GM19239 (cell line): Measurements from ENCODE around the gene DHX16.

Experiments
- DNase-seq: peaks from one replicate; pipeline ENCODE4 v3.0.0; 2011; ENCODE audit warnings: low spot score; ENCODE audit not compliant: insufficient read length
- FAIRE-seq: peaks from 2 replicates; lab custom pipeline; 2011; peaks lifted over from hg19 to GRCh38; lab: Jason Lieb, UNC

Gene DHX16

GRCh38 chr6:30643656-30644055 lies 29.1 kb downstream of the DHX16 start:
- DNase-seq (no peak), FAIRE-seq (no peak)

- DNase-seq = no peak
- FAIRE-seq = no peak
Observed at GRCh38 chr6:30641048-30641447, 31.8 kb downstream of the DHX16 start.

GRCh38 chr6:30640481-30640880 lies 32.3 kb downstream of the DHX16 start:
- DNase-seq (no peak), FAIRE-seq (no peak)

GRCh38 chr6:30635834-30636233 lies 37.0 kb downstream of the DHX16 start:
- FAIRE-seq = no peak
- DNase-seq = no peak

GRCh38 chr6:30626484-30627366 lies 46.1 kb downstream of the DHX16 start, which contains the start of gene ATAT1:
TSS of gene ATAT1 (plus strand) at chr6:30626874.
- DNase-seq (peak; percentile 82), FAIRE-seq (peak; percentile 91)

GRCh38 chr6:30625511-30625910 lies 47.3 kb downstream of the DHX16 start:
- FAIRE-seq (no peak), DNase-seq (no peak)

- FAIRE-seq (no peak), DNase-seq (no peak)
Observed at GRCh38 chr6:30619561-30619960, 53.2 kb downstream of the DHX16 start.

- DNase-seq = no peak
- no peak for FAIRE-seq
Observed at GRCh38 chr6:30618270-30618797, 54.5 kb downstream of the DHX16 start.

GRCh38 chr6:30617565-30618269 lies 55.1 kb downstream of the DHX16 start, which contains the start of gene MRPS18B:
TSS of gene MRPS18B (plus strand) at chr6:30617840. CDS start at chr6:30617866, 26 bp downstream.
- FAIRE-seq (peak; percentile 98), DNase-seq (peak; percentile 59)

GRCh38 chr6:30616811-30617564 lies 55.8 kb downstream of the DHX16 start, which contains the start of gene PPP1R10:
TSS of gene PPP1R10 (minus strand) at chr6:30617243. CDS start at chr6:30609944, 7,299 bp downstream.
- no peak for FAIRE-seq
- peak; percentile 52 for DNase-seq

GRCh38 chr6:30615958-30616810 lies 56.6 kb downstream of the DHX16 start:
- peak; percentile 33 for FAIRE-seq
- no peak for DNase-seq

GRCh38 chr6:30615219-30615957 lies 57.4 kb downstream of the DHX16 start:
- no peak for DNase-seq
- FAIRE-seq = peak; percentile 48

GRCh38 chr6:30614843-30615218 lies 58.0 kb downstream of the DHX16 start:
- FAIRE-seq (peak; percentile 94), DNase-seq (peak; percentile 57)

GRCh38 chr6:30614044-30614842 lies 58.6 kb downstream of the DHX16 start:
- FAIRE-seq (no peak), DNase-seq (no peak)

- DNase-seq = no peak
- FAIRE-seq = no peak
Observed at GRCh38 chr6:30613251-30614043, 59.4 kb downstream of the DHX16 start.

- DNase-seq (no peak), FAIRE-seq (no peak)
Observed at GRCh38 chr6:30612687-30613248, 60.0 kb downstream of the DHX16 start.

GRCh38 chr6:30612213-30612612 lies 60.6 kb downstream of the DHX16 start:
- DNase-seq = no peak
- no peak for FAIRE-seq
